GM19328 (cell line): ENCODE results near the gene PRKCE.

Experiments used
- ATAC-seq: cut with Tn5 transposase; IDR thresholded peaks from one replicate; pipeline ENCODE4 v1.9.1; 2021; ENCODE audit warnings: mild to moderate bottlenecking, moderate library complexity; ENCODE audit not compliant: unreplicated experiment

PRKCE gene

DNA sequence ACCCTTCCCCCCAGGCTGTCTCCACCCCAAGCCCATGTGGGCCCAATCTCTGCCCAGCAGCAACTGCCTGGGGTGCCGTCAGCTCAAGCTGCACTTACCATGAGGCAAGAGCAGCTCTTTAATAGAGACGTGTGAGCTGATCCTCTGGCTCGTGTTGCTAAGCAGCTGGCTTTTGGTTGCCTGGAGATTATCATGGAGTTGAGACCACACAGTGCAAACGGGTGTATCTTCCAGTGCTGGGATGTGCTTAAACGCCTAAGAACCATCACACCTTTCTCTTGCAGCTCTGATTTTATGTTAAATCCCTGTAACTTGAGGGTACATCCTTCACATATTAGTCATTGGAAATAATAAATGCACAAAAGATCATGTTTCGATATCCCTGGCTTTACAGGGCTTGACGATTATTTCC, 271.1 kb downstream of the PRKCE start:
- ATAC-seq: no peak

DNA sequence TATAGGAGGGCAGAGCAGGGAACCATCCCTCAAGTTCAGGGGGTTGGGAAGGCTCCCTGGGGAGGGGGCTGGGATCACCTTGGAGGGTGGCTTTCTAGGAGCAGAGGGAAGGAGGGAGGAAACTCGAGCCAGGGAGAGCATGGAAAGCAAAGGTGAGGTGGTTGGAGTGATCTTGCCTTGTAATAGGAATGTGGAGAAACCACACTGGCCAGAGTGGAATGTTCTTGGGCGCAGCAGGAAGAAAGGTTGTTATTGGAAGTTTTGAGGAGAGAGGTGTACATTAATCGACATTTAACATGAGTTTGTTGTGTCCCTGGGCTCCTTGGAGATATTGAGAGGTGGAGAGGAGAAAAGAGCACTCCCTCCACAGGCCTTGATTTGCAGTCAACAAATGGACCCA, 272.2 kb downstream of the PRKCE start:
- no peak for ATAC-seq

DNA sequence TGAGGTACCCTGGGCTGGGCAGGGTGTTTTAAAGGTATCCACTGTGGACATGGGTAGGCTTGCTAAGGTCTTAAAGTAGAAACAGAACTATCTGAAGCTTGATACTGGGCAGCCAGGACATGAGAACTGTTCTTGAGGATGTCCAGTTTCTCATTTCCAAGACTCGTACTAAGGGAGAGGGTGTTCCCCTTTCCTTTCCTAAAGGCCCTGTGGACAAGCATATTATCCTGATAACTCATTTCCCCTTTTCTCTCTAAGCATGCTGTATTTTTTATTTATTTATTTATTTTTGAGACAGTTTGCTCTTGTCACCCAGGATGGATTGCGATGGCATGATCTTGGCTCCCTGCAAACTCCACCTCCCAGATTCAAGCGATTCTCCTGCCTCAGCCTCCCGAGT, 273.6 kb downstream of the PRKCE start:
- no peak for ATAC-seq

DNA sequence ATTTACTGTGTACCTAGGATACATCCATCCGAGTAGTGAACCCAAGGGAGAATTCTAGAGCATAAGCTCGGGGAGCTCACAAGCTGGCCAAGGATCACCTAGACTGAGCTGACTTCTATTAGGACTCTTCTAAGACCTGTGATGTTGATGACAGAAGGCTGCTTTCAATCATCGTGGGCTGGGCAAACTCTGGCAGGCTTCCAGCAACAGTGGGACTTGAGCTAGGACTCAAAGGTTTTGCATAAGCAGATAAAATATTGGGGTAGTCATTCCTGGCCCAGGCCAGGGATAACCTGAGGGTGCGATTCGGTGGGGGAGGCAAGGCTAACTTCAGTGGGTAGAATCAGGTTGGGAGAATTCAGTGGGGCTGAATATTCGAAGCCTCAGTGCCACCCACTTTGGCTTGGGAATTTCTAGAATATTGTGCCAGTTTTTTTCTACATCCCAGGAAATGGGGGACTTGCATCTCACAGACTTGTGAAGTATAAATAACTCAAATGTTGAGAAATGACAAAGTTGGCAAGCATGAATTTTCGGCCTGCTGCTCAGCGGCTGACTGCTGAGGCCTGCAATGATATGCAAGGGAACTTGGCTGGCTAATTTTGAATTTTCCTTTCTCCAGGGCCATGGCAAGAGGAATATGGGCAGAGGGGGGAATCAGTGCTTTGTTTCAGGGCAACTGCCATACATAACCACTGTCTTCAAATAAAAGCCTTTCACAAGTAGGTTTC, 274.3 kb downstream of the PRKCE start:
- no peak for ATAC-seq

DNA sequence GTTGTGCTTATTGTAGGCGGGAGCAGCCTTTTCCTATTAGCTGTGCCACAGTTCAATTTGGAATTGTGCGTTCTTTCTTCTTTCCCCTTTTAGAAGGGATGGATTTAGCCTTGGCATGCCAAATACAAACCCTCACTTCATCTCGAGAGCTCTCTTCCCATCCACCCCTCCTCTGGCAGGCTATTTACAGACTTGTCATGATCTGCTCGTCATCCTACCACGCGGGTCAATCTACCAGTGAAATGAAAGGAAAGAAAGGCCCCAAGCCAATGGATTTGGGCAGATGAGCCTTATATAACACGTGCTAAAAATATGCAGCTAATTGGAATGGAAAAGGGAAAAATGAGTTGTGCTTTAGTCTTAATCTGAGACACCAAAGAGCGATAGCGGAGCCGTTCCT, 277.5 kb downstream of the PRKCE start:
- ATAC-seq: no peak

DNA sequence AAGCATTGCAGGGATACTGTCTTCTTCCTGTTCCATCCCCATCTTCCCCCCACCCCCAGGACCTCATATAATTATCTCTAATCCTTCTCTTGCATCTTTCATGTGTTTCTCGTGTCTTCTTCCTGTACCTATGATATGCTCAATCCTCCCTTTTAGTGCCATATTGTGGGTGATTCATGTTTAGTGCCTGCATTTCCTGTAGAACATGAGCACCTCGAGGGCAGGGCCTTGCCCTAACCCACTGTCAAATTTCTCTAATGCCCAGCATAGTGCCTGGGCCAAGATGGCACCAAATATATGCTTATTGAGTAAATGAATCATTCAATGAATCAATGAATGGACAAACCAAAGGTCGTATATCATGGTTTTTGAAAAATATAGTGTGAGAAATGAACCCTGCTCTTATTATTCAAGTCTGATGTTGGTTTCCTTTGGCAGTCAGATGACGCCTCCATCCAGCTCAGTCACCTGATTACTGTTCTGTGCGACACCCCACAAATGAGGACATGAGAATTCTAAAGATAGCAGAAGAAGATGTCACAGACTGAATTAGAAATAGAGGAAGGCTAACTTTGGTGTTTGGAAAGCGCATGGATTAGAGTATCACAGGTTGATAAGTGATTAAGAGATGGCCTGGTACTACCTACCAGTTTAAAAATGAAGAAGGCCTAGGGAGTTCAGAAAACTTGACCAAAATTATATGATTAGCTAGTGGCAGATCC, 278.4 kb downstream of the PRKCE start:
- ATAC-seq: no peak

DNA sequence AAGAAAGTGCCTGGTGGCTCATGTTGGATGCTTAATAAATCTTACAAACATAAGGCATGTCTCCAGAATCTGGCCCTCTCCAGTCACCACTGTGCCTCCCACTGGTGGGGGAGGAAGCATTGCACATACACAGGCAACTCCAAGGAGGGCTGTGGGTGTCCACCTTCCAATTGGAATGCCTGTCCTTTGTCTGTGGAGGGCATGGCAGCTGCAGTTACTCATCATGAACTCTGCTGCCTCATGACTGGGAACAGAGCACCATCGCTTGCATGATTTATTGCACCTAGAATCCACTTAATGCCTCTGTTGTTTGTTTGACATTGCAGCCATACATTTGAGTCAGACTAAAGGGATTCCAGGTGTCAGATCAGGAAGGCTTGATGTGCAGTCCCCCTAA, 278.9 kb downstream of the PRKCE start:
- ATAC-seq: no peak

DNA sequence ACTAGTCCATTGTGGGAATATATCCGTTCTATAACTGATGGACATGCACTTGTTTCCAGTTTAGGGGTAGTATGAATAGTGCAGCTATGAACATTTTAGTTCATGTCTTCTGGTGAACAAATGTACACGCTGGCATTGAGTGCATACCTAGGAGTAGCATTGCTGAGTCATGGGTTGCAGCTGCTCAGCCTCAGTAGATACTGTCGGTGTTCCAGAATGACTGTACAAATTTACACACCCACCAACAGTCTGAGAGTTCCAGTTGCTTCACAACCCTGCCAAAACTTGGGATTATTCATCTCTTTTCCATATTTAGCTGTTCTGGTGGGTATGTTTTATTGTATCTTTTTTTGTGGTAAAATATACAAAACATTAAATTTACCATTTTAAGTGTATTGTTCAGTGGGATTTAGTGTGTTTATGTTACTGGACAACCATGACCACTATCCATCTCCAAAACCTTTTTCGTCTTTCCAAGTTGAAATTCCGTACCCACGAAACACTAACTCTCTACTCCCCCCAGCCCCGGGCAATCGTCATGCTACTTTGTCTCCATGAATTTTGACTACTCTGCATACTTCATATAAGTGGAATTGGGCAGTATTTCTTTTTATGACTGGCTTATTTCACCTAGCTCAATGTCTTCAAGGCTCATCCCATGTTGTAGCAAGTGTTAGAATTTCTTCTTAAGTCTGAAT, 281.0 kb downstream of the PRKCE start:
- ATAC-seq: no peak

DNA sequence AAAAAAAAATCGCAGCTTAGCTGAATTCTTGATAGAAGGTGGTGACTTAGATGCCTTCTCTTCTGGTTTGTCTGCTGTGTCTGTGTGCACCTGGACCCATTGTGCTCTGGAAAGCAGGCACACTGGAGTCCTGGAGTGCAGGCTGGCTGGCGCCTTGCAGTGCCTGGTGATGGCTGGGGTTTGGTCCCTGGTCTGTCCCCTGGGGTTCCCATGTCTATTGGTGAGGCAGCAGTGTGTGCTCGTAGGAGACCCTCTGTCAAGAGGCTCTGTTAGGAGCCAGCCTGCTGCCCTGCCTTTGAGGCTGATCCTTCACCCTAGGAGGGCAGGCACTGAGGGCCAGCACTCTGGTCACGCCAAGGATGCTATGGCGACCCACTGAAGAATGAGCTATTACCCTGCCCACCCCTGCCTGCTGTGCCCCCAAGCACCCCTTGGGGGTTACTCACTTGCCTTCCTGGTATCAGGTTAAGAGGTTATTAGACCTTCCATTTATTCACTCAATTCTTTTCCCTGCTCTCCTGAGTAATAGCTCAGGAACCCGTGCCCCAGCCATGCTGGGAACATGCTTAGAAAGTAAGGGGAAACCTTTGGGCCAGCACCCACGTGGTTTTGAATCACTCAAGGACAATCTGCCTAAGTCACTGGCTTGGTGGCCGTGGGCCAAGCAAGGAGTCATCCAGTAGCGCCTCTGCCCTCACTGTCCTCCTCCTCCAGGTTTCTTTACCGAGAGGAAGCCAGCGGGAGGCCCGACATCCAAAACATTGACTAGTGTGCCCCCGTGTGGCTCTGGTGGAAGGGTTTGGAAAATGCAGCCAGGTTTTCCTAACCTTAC, 284.5 kb downstream of the PRKCE start:
- ATAC-seq: no peak

DNA sequence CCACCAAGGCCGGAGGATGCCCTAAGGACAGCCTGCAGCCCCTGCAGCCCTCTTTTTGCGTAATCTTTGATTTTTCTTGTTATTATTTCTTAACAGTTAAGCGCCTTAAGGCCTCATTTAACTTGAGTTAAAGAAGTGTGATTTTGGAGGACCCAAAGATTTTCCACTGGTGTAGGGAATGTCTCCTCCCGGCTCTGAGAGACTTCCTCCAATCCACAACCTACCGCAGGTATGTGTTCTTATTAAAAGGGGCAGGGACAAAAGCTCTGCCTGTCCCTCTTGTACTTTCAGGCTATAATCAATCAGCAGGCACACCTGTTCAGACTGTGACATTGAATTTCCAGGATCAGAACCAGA, 285.1 kb downstream of the PRKCE start:
- ATAC-seq: no peak

DNA sequence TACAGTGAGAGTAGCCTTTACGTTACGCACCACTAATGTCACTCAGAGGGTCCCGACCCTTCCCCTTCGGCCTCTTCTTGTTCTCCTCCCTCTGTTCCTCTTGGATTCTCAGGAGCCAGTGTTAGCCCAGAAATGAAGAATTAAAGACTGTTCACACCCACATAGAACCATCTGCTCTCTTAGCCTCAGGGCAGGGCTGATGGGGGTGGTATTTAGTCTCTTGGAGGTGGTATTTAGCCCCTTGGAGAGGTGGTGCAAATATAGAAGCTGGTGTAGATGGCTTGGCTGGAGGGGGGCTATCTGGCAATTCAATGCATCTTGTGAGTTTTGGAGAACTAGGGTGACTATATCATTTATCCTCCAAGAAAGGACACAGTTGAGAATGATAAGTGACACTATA, 286.5 kb downstream of the PRKCE start:
- ATAC-seq: no peak

DNA sequence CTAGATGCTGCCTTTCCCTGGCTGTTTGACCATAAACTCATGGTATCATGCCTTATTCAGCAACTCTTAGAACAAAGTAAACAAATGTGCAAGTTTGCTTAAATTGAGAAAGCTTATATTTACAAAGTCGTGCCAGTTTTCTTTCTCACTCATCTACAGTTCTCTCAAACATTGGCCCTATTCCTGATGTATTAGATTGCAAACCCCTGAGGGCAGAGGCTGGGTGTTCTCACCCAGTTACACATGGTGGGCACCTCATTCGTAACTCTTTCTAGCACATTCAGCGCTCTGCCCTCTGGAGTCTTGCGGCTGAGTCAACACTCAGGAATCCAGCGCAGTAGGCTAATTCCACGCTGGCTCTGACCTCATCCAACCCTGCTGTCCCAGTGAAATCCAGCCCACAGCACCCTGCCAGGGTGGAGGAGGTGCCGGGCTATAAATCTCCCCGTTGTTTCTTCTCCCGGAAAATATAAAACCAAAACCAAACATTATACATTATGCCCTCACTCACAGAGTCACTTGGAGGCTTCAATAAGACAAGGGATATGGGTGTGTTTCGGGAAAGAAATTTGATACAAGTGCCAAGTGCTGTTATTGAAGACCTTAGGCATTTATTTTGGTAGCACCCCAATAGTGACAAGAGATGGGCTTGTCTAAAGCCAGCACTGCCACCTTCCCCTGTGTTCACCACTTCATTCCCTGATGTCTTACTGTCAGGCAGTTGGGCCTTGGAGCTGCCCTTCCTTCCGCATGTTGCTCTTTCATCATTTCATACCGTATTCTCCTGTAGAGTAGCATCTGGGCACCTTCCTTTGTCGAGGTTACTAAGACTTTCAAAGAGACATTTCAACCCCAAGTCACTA, 287.4 kb downstream of the PRKCE start:
- no peak for ATAC-seq

DNA sequence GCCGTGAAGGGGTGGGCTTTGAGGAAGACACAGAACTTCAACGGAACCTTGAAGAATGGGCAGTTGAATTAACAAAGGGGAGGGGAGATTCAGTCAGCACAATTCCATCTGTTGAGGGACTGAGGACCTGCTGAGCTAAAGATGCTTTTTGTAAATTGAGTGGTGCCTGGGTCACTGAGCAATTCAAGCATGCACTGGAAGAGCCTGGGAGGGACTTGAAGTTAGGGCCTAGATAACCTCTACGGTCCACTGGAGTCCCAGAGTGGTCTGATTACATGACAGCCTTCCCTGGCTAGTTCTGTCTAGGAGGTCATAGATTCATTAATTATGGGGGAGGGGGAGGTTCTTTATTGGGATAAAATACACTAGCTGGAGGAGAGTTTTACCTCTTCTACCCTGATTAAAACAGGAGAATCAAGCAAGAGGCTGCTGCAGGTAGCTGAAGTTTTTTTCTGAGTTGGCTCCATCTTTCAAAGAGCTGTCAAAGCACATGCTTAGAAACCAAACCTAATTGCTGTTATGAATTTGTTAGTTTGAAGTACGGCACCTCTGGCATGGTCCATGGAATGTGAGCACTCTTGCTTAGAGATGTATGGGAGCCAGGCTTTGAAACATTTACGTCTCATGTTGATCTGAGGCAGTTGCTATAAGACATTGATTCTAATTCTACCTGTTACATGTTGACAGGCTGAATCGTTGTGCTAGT, 290.2 kb downstream of the PRKCE start:
- ATAC-seq: no peak

DNA sequence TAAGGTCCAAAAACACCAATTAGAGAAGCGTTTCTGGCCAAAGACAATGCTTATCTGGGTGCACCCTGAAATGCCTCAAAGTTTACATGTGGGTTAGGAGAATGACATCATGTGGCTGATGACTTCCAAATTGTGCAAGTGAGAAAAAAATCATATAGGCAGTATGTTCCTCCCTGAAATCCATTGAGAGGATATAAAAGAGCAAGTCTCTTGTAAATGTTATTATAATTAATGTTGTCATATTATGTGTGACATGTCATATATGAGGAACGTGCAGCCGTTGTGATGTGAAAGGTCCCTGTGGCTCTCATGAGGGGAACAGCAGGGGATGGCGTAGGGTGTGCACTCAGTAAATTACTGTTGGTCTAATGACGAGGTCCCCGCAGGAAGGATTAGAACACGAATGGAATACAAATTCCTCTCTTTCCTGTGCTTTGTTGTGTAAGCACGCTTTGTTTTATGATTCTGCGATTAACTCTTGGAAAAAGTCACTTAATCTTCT, 290.8 kb downstream of the PRKCE start:
- no peak for ATAC-seq

DNA sequence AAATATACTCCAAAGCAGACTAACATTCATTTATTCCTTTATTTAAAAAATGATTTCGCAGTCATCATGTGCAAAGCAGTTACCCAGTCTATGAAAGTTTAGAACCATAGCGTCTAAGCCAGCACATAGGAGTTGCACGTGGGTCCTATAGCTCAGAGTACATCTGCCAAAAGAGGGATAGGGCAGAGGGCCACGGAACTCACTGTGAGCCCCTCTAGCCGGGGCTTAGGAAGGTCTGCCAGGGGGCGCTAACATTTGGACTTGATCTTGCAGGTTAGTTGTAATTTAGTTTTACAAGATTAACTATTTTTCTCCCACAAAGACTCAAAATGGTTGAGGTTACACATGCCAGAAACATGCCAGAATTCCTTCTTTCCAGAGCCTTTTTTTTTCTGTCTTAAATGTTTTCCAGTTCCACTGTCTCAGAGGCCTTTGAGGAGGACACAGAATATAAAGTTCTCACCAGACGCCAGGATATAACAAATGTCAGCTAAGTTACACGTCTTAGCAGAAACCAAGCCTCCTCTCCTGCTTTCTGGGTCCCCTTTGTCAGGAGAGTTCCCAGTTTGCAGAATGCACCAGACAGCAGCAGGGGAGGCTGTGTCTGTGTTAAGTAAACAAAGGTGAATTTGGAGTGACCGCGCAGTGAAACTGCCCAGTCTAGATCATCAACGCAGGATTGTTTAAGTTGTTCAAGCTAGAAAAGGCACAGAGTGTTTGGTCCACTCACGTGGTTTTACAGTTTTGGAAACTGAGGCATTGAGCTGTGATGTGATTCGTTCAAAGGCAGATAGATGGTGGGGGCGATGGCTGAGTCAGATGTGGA, 292.0 kb downstream of the PRKCE start:
- ATAC-seq: no peak

DNA sequence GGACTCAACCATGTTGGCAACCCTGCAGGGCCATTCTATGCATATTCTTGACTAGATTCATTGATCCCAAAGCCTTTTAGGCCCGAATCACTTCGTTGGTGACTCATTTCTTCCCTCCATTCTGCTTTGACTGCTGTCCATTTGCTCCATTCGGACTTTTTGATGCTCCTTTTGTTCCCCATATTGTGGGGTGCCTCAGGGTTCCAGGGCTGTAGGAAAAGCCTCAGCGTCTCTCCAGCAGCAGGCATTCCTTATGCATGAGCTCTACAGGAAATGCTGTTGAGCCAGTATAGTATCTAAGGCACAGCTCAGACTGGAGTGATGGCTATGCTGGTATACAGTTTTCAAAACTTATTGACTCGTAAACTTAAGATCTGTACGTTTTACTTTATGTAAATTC, 292.6 kb downstream of the PRKCE start:
- no peak for ATAC-seq

DNA sequence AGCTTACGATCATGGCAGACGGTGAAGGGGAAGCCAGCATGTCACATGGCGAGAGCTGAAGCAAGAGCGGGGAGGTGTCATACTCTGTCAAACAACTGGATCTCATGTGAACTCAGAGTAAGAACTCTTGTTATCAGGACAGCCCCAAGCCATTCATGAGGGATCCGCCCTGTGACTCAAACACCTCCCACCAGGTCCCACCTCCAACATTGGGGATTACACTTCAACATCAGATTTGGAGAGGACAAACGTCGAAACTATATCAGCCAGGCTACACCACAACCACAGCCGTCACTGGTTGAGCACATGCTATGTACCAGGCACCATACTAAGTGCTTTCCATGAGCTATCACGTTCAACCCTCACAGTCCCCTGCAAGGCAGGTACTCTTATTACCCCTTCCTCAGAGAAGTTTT, 293.8 kb downstream of the PRKCE start:
- no peak for ATAC-seq

DNA sequence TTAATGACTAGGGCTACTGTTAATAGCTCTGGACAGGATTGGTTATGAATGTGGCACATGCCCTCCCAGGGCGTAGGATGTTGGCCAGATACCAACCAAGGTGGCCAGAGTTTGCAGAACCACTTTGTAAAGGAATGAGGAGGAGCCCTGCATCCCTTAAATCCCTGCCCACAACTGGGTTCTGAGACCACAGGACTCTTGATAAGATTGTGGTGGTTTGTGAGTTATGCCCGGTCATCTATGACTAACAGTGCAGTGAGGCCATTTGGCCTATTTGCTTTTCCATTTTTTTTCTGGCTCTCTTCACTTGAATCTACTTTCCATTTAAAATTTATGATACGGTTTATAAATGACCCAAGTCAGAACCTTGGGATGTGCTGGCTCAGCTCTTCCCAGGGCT, 294.5 kb downstream of the PRKCE start:
- ATAC-seq: no peak

DNA sequence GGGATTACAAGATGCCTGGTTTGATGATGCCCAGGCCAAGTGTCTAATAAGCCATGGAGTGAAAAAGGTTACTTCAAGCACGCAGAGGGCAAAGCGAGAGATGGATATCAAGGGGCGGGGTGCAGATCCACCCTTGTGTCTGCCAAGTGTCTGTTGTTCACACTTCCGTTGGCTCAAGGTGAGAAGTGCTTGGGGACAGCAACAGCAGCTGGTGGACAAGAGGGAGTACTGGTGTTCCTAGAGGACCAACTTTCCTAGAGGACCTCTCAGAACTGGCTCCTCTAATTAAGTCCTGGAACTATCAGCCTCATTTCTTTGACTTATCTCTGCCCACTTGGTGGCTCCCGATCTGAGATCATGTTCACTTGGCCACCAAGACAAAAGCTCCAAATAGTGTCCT, 299.1 kb downstream of the PRKCE start:
- no peak for ATAC-seq
